ENCODE data around the gene ADA.

DNA sequence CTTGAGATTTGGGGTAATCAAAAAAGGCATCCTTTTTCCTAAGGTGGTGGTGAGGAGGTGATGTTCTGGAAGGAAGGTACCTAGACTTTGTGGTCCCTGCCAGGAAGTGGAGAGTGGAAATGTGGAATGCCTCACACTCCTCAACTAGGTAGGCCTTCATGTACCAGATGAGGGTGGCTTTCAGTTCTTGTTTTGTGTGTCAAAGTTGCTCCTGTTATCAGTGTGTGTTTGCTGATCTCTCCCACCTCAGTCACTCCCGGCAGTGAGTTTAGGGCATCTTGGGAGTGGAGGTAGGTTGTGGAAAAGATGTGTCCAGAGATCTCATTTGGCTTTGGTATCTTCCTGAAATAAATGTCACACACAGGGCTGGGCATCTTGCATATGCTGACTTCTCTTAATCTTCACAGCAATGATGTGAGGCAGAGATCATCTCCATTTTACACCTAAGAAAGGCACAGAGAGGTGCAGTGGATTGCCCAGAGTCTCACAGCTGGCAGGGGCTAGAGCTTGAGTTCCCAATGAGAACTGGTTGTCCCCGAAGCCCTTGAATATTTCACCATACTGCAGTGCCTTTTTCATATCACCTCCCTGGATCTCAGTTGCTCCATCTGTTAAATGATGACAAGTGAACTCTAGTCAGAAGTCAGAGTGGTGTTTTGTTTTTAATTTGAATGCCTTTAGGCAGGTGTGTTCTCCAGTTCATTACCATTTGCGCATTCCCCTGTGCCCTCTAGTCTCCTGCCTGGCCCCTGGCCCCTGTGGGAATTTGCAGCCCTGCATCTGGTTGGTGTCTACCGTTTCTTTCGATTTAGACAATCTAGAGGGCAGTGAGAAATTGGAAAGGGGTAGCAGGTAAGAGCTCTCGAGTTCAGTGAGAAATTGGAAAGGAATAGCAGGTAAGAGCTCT lies 66.2 kb downstream of the ADA start:
- no peak for TF ChIP-seq CTCF (IDR thresholded peaks at IDR 0.05; ENCODE audit: insufficient read depth, low read length)
- no peak for TF ChIP-seq SPI1 (IDR thresholded peaks at IDR 0.05; ENCODE audit: borderline replicate concordance, low read depth)
- TF ChIP-seq POLR2AphosphoS5 (IDR thresholded peaks at IDR 0.05; ENCODE audit: low read depth) = no peak
- no peak for TF ChIP-seq REST (IDR thresholded peaks at IDR 0.05; ENCODE audit: insufficient replicate concordance, low read depth)
